Adrenal gland (tissue), 12 donors: ENCODE data around the gene POLA2. TPM values are rescaled to one million over a fixed set of nuclear protein-coding genes. Genes with fewer than 3 reads are reported as not detected.

Experiments used
- DNase-seq, 7 donors: peaks; one replicate each; pipeline ENCODE4 v3.0.0-alpha.2; 2019 to 2020
- H3K27ac ChIP-seq, 5 donors: fragments of 200-600 bp; sonication (generic) in 4 of 5; 1 replicate in 3 of 5; 2 replicates in 2 of 5; pipeline versions ENCODE4 v1.5.1 to v1.8.0; 2016 to 2020; ENCODE audit warnings: mild to moderate bottlenecking in 1 of 5
- H3K27me3 ChIP-seq: fragments of 200-600 bp; 2 replicates; pipeline ENCODE4 v1.8.0; 2021
- H3K36me3 ChIP-seq, 2 donors: fragments of 200-600 bp; replicated peaks in 1 of 2; 1 replicate in 1 of 2; 2 replicates in 1 of 2; pipeline versions ENCODE4 v1.5.1 to v1.8.0; 2018 to 2022
- H3K4me1 ChIP-seq, 2 donors: fragments of 200-600 bp; replicated peaks in 1 of 2; 1 replicate in 1 of 2; 2 replicates in 1 of 2; pipeline versions ENCODE4 v1.5.1 to v1.8.0; 2018 to 2021
- H3K4me3 ChIP-seq, 4 donors: fragments of 200-600 bp; sonication (generic) in 3 of 4; one replicate each; pipeline ENCODE4 v1.5.1; 2016 to 2018
- H3K9me3 ChIP-seq, 3 donors: fragments of 200-600 bp; sonication (generic) in 1 of 3; replicated peaks in 1 of 3; 1 replicate in 2 of 3; 2 replicates in 1 of 3; pipeline versions ENCODE4 v1.5.1 to v1.8.0; 2016 to 2021
- CTCF ChIP-seq, 6 experiments: fragments of 450-650 bp in 4 of 6; fragments of 200-600 bp in 2 of 6; sonication (generic) in 1 of 6; IDR thresholded peaks; 1 replicate in 5 of 6; 2 replicates in 1 of 6; pipeline versions ENCODE4 v1.5.1 to v1.8.0; 2016 to 2021; ENCODE audit warnings: antibody characterized with exemption in 6 of 6, mild to moderate bottlenecking in 2 of 6, moderate library complexity in 1 of 6
- POLR2A ChIP-seq, 2 donors: fragments of 450-650 bp; IDR thresholded peaks; one replicate each; pipeline ENCODE4 v1.6.1; 2017; ENCODE audit warnings: antibody characterized with exemption in 2 of 2, mild to moderate bottlenecking in 2 of 2, moderate library complexity in 1 of 2
- WGBS, 4 donors: extraction: QIAGEN DNeasy Blood & Tissue Kit in 2 of 4; methylation state at CpG; one replicate each; pipeline versions ENCODE4 v1.1.5 to v1.1.7; 2013 to 2017; 5-methylcytosine and 5-hydroxymethylcytosine counted together
- intact Hi-C, 2 donors: fragments of 100-400 bp; cut with DNase I; formaldehyde crosslinking; loops; one replicate each; pipeline versions ENCODE4 v1.14.1 to v1.15.0; 2022 to 2023
- polyA plus RNA-seq, 3 donors: library from polyadenylated mRNA; stranded (reverse); fragments of 200-250 nt in 2 of 3; fragments of 350-450 nt in 1 of 3; fragmentation: Illumina TruSeq in 1 of 3; extraction: RNeasy Lipid Tissue Mini Kit (QIAGEN cat#74804) in 1 of 3; gene quantifications; one replicate each; pipeline ENCODE4 v1.2.3, GENCODE V29; 2013 to 2014
- total RNA-seq, 9 donors: library from RNA; depleted of rRNA in 4 of 9; stranded (reverse); fragments of >200 nt in 4 of 9; fragments of 120-200 nt in 1 of 9; fragmentation: NEBNext Ultra II Directional in 1 of 9; extraction: Animal tissue kit (Norgen Biotek cat#: 25700) in 1 of 9; gene quantifications; one replicate each; pipeline versions ENCODE4 v1.1.0 to v1.2.4, GENCODE V29; 2013 to 2023
- donor health status: healthy with polysubstance abuse.
- donor health status: Bipolar disorder and iron deficiency.
- donor health status: DM: yes; HTN: yes; CAD: no.
- donor health status: DM: no; HTN: no; CAD: no.
- donor health status: DM: no; HTN: no; CAD: no.
- donor health status: DM: yes; HTN: yes; CAD: no.

The POLA2 gene
- total and polyA plus RNA-seq, 12 donors = 3.9 to 12.2 (median 7.7) TPM

- no peak for TF ChIP-seq CTCF (IDR thresholded peaks at IDR 0.05)
- TF ChIP-seq POLR2A (IDR thresholded peaks at IDR 0.05) = no peak
- intact Hi-C loops = no loop called here
- H3K27ac ChIP-seq = peak overlapping the region in 2 of 5 donors; percentile 17 to 72
- 76 to 90% (median 79%) methylated on average over 4 to 12 of the region's 12 CpGs for WGBS, 4 donors
- no peaks in the 10 kb centered on the region for H3K27me3 ChIP-seq
- no peak overlapping the region for H3K4me3 ChIP-seq
- H3K36me3 ChIP-seq = no peaks in the 10 kb centered on the region
- peaks cover 0 to 9% of the 10 kb centered on the region in 2 donors for H3K4me1 ChIP-seq
- H3K9me3 ChIP-seq = no peaks in the 10 kb centered on the region
- DNase-seq = peak in 1 of 7 donors; percentile 31
Observed at GRCh38 chr11:65301491-65302329, 39.9 kb downstream of the POLA2 start.

DNA sequence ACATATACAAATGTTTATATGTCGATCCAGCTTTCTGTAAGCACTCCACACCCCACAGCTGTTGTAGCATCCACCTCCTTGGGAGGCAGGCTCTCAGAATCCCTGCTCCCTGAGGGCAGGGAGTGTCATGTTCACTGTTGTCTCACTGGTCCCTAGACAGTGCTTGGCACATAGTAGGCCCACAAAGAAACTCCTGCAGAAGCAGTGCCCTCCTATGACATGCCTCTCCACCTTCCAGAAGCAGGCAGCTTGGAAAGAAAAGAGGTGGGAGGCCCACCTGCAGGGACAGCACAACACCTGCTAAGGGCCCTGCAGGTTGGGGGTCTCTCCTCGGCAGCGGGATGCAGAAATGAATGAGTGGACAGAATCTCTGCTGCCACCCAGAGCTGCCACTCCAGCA lies 41.8 kb downstream of the POLA2 start:
- Histone ChIP-seq H3K27me3 (no peaks in the 10 kb centered on the region), H3K4me3 (no peak overlapping the region), H3K27ac (no peak overlapping the region), H3K9me3 (no peaks in the 10 kb centered on the region), H3K36me3 (no peaks in the 10 kb centered on the region), H3K4me1 (peaks cover 0 to 15% of the 10 kb centered on the region in 2 donors)
- TF ChIP-seq CTCF (IDR thresholded peaks at IDR 0.05) (no peak), POLR2A (IDR thresholded peaks at IDR 0.05) (no peak)
- intact Hi-C loops = no loop called here
- WGBS, 4 donors = 80 to 94% (median 89%) methylated on average over 3 of the region's 3 CpGs
- DNase-seq = no peak

DNA sequence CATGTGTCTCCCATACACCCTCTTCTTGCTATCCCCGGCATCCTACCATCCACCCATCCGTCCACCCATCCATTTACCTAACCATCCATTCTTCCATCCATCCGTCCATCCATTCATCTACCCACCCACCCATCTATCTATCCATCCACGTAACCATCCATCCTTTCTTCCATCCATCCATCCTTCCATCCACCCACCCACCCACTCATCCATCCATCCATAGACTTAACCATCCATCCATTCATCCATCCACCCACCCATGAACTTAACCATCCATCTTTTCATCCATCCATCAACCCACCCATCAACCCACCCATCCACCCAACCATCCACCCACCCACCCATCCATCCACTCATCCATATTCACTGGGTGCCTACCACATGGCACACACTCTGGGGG lies 42.3 kb downstream of the POLA2 start:
- H3K9me3 ChIP-seq = no peaks in the 10 kb centered on the region
- WGBS, 4 donors = 94 to 99% (median 97%) methylated on average over 4 of the region's 4 CpGs
- peaks cover 0 to 18% of the 10 kb centered on the region in 2 donors for H3K4me1 ChIP-seq
- no peak for TF ChIP-seq POLR2A (IDR thresholded peaks at IDR 0.05)
- TF ChIP-seq CTCF (IDR thresholded peaks at IDR 0.05) = no peak
- no peak overlapping the region for H3K27ac ChIP-seq
- no peaks in the 10 kb centered on the region for H3K27me3 ChIP-seq
- H3K4me3 ChIP-seq = no peak overlapping the region
- H3K36me3 ChIP-seq = no peaks in the 10 kb centered on the region
- DNase-seq = no peak
- intact Hi-C loops = no loop called here

- intact Hi-C loops = no loop called here
- 86 to 92% (median 90%) methylated on average over 4 to 7 of the region's 7 CpGs for WGBS, 4 donors
- no peaks in the 10 kb centered on the region for H3K36me3 ChIP-seq
- DNase-seq = no peak
- H3K27me3 ChIP-seq = no peaks in the 10 kb centered on the region
- no peak for TF ChIP-seq POLR2A (IDR thresholded peaks at IDR 0.05)
- no peak for TF ChIP-seq CTCF (IDR thresholded peaks at IDR 0.05)
- no peak overlapping the region for H3K4me3 ChIP-seq
- no peaks in the 10 kb centered on the region for H3K9me3 ChIP-seq
- peaks cover 0 to 15% of the 10 kb centered on the region in 2 donors for H3K4me1 ChIP-seq
- H3K27ac ChIP-seq = no peak overlapping the region
Observed at GRCh38 chr11:65304613-65305012, 42.9 kb downstream of the POLA2 start.
